Osteoblast (primary cell): ENCODE data around the gene MPND. TPM values are rescaled to one million over a fixed set of nuclear protein-coding genes. Genes with fewer than 3 reads are reported as not detected.
A peak's percentile ranks its signal among the peaks of the same experiment; 100 is the strongest.

ENCODE experiments used
- DNase-seq: peaks from one replicate; pipeline ENCODE4 v3.0.0; 2011; ENCODE audit warnings: low spot score, mixed read lengths; ENCODE audit not compliant: insufficient read length; ENCODE audit errors: missing footprints
- H2AFZ ChIP-seq: 2 replicates; pipeline ENCODE4 v1.6.0; 2011; ENCODE audit warnings: mild to moderate bottlenecking, low read length
- H3K27ac ChIP-seq: 2 replicates; pipeline ENCODE4 v1.5.1; 2011; ENCODE audit warnings: mild to moderate bottlenecking, low read depth, low read length, moderate library complexity
- H3K27me3 ChIP-seq: 2 replicates; pipeline ENCODE4 v1.6.0; 2012; ENCODE audit warnings: mild to moderate bottlenecking, control low read depth, inconsistent platforms, low read length, moderate library complexity; ENCODE audit not compliant: insufficient read depth
- H3K36me3 ChIP-seq: 2 replicates; pipeline ENCODE4 v1.5.1; 2011; ENCODE audit warnings: mild to moderate bottlenecking, low read length, control low read depth, moderate library complexity; ENCODE audit not compliant: insufficient read depth
- H3K4me1 ChIP-seq: 2 replicates; pipeline ENCODE4 v1.5.1; 2011; ENCODE audit warnings: mild to moderate bottlenecking, low read length, control low read depth, moderate library complexity; ENCODE audit not compliant: insufficient read depth
- H3K4me2 ChIP-seq: 2 replicates; pipeline ENCODE4 v1.6.0; 2011; ENCODE audit warnings: mild to moderate bottlenecking, low read length; ENCODE audit not compliant: insufficient read depth
- H3K4me3 ChIP-seq: fragments of 200-600 bp; sonication (generic); 3 replicates; pipeline ENCODE4 v1.5.1; 2012; ENCODE audit warnings: mild to moderate bottlenecking, low read length, inconsistent platforms; ENCODE audit not compliant: insufficient read depth
- H3K79me2 ChIP-seq: 2 replicates; pipeline ENCODE4 v1.6.0; 2012; ENCODE audit warnings: mild to moderate bottlenecking, low read length, control low read depth, inconsistent platforms; ENCODE audit not compliant: insufficient read depth
- H3K9me3 ChIP-seq: 2 replicates; pipeline ENCODE4 v1.5.1; 2011; ENCODE audit warnings: low read depth, low read length, control low read depth
- H4K20me1 ChIP-seq: 2 replicates; pipeline ENCODE4 v1.6.0; 2012; ENCODE audit warnings: mild to moderate bottlenecking, low read length, control low read depth; ENCODE audit not compliant: insufficient read depth
- total RNA-seq: library from RNA; depleted of rRNA; stranded (reverse); fragments of >200 nt; gene quantifications from 2 replicates; pipeline ENCODE4 v1.2.3, GENCODE V29; 2012
- TF ChIP-seq, protein P1 (sequence below): IDR thresholded peaks from 2 replicates; pipeline ENCODE4 v1.5.1; 2011; ENCODE audit warnings: mild to moderate bottlenecking, low read depth, low read length, moderate library complexity; ENCODE audit errors: extremely low read depth

The MPND gene
- total RNA-seq, 1 donor = 6.9 TPM

DNA sequence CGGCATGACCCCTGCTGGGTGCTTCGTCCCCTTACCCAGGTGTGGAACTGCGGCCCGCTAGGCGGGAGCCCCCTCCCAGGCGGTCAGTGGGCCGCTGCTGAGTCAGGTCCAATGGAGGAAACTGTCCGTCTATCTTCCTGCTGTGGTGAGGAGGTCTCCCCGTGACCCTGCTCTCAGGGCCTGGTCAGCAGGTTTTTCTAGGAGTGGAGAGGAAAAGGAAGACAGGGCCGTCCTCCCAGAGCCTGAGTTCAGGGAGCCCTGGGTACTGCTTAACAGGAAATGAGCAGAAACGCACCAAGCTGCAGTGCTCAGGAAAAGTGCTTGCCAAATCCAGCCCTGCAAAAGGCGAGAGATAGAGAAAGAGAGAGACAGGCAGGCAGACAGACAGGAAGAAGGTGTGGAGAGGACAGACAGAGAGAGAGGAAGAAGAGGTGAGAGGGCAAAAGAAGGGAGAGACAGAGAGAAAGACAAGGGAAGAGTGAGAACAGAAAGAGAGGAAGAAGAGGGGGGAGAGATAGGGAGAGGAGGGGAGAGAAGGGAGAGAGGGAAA lies 46.7 kb downstream of the MPND start:
- H2AFZ ChIP-seq = no peak overlapping the region

DNA sequence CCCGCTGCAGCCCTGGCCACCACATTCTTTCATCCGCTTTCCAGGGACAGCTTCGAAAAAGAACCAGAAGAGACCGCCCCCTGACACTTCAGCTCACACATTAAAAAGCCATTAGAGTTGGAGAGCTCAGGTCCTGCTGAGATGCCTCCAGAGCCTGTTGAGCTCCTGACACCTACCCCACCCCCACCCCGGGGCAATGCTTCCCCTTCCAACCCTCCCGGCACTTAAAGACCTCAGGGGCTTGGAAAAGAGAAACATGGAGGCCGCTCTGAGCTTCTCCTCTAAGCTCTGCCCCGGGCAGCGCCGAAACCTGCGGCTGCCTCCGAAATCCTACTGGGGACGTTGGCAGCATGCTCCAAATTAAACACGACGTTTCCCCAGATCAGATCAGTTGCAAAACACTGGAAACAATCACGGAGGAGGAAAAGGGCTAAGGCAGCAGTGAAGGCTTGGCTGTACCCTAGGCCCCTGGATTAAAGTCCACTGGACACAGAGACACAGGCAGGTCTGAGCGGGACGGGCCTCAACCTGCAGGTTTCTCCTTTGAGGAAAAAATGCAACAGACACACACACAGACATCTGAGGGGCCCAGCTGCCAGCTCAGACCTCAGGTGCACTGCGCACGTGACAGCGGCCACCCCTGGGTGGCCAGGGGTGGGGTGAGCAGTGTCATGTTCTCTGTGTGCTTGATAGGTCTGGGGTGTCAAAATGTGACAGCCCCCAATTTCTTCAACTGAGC lies 47.4 kb downstream of the MPND start:
- Histone ChIP-seq H3K27ac (peak overlapping the region; percentile 41), H4K20me1 (peaks cover 87% of the 10 kb centered on the region), H3K4me1 (peaks cover 49% of the 10 kb centered on the region), H3K36me3 (peaks cover 7% of the 10 kb centered on the region), H3K9me3 (no peaks in the 10 kb centered on the region), H3K4me3 (no peak overlapping the region), H3K4me2 (peak overlapping the region; percentile 55), H2AFZ (no peak overlapping the region), H3K79me2 (peaks cover 99% of the 10 kb centered on the region), H3K27me3 (no peaks in the 10 kb centered on the region)
- DNase-seq = peak; percentile 85
- TF ChIP-seq, protein P1, sequence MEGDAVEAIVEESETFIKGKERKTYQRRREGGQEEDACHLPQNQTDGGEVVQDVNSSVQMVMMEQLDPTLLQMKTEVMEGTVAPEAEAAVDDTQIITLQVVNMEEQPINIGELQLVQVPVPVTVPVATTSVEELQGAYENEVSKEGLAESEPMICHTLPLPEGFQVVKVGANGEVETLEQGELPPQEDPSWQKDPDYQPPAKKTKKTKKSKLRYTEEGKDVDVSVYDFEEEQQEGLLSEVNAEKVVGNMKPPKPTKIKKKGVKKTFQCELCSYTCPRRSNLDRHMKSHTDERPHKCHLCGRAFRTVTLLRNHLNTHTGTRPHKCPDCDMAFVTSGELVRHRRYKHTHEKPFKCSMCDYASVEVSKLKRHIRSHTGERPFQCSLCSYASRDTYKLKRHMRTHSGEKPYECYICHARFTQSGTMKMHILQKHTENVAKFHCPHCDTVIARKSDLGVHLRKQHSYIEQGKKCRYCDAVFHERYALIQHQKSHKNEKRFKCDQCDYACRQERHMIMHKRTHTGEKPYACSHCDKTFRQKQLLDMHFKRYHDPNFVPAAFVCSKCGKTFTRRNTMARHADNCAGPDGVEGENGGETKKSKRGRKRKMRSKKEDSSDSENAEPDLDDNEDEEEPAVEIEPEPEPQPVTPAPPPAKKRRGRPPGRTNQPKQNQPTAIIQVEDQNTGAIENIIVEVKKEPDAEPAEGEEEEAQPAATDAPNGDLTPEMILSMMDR = no peak

More for the DNA sequence above, 46.7 kb downstream of the MPND start:
- peak; percentile 80 for DNase-seq
- H3K27ac ChIP-seq = peak overlapping the region; percentile 41
- peaks cover 7% of the 10 kb centered on the region for H3K36me3 ChIP-seq
- TF ChIP-seq, protein P1 = no peak
- H3K4me3 ChIP-seq = no peak overlapping the region
- H3K4me1 ChIP-seq = peaks cover 55% of the 10 kb centered on the region
- peak overlapping the region; percentile 55 for H3K4me2 ChIP-seq
- peaks cover 99% of the 10 kb centered on the region for H3K79me2 ChIP-seq
- no peaks in the 10 kb centered on the region for H3K9me3 ChIP-seq
- H3K27me3 ChIP-seq = no peaks in the 10 kb centered on the region
- peaks cover 89% of the 10 kb centered on the region for H4K20me1 ChIP-seq

DNA sequence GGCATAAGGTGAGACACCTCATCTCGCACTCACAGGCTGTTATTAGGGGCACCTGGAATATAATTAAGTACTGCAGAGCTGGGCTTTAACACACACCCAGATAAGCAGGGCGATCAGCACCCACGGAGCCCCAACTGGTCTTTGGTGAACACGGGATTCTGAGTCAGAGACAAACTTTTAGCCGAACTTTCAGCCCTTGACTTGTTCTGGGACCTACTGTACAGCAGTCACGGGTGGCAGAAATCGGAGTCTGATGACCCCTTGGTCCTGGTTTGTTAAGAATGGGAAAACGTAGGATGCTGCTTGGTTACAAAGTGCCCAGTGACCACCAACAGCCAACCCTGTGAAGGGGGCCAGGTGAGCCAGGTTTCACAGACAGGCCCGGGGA lies 47.9 kb downstream of the MPND start:
- Histone ChIP-seq H3K36me3 (peaks cover 7% of the 10 kb centered on the region), H3K9me3 (no peaks in the 10 kb centered on the region), H2AFZ (no peak overlapping the region), H3K4me3 (no peak overlapping the region), H3K4me2 (peak overlapping the region; percentile 33), H3K27ac (peak overlapping the region; percentile 41), H3K79me2 (peaks cover 99% of the 10 kb centered on the region), H4K20me1 (peaks cover 87% of the 10 kb centered on the region), H3K4me1 (peaks cover 43% of the 10 kb centered on the region), H3K27me3 (no peaks in the 10 kb centered on the region)
- TF ChIP-seq, protein P1 = no peak
- peak; percentile 93 for DNase-seq

DNA sequence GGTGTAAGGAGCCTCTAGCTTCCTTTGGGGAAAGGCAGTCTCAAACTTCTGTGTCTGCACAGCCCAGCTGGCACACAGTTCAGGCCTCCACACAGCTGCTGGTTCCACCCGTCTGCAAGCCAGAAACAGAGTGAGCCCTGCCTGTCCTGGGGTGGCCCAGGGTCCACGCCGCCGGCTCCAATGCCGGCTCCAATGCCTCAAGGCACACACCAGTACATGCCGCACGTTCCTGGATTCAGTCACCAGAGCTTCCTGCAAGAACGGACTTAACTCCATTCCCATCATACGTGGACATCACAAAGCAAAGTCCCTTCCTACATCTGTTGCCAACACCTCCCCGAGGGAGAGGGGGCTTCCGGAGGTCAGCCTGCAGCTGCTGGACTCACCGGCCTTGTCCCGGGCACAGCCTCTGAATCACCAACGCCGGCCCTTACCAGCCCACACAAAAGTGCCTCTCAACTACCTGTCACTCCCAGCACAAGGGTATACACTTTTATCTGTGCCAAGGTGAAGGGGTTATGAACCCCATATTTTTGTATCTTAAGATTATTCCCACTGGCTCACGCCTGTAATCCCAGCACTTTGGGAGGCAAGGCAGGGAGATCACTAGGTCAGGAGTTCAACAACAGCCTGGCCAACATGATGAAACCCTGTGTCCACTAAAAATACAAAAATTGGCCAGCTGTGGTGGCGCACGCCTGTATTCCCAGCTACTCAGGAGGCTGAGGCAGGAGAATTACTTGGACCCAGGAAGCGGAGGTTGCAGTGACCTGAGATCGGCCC lies 48.5 kb downstream of the MPND start:
- Histone ChIP-seq H2AFZ (no peak overlapping the region), H3K4me3 (peak overlapping the region; percentile 2), H3K27me3 (no peaks in the 10 kb centered on the region), H3K4me2 (peak overlapping the region; percentile 33), H3K79me2 (peaks cover 100% of the 10 kb centered on the region), H4K20me1 (peaks cover 89% of the 10 kb centered on the region), H3K9me3 (no peaks in the 10 kb centered on the region), H3K36me3 (peaks cover 7% of the 10 kb centered on the region), H3K4me1 (peaks cover 44% of the 10 kb centered on the region), H3K27ac (peak overlapping the region; percentile 41)
- TF ChIP-seq, protein P1 = no peak
- peak; percentile 95 for DNase-seq
